H1 (cell line): Measurements from ENCODE around the gene CAPZB. TPM values are rescaled to one million over a fixed set of nuclear protein-coding genes. Genes with fewer than 3 reads are reported as not detected.

ENCODE experiments used
- CTCF ChIA-PET: fragments of 300-600 bp; sonication (Branson Sonifier 250); formaldehyde crosslinking; loops from one replicate; lab custom pipeline; 2021; ENCODE audit not compliant: partially characterized antibody; lab: Charles Lee
- POLR2A ChIA-PET: fragments of 300-600 bp; sonication (Branson Sonifier 250); formaldehyde crosslinking; loops from one replicate; lab custom pipeline; 2021; ENCODE audit warnings: inconsistent platforms; ENCODE audit not compliant: partially characterized antibody; lab: Charles Lee
- DNase-seq, 2 experiments: peaks; one replicate each; pipeline versions ENCODE4 v3.0.0 to v3.0.0-alpha.2; 2010 to 2022; ENCODE audit warnings: low spot score in 2 of 2, low read depth in 1 of 2, mixed read lengths in 1 of 2
- FAIRE-seq: peaks from 2 replicates; lab custom pipeline; 2011; peaks lifted over from hg19 to GRCh38; lab: Jason Lieb, UNC
- H2AFZ ChIP-seq: 2 replicates; pipeline ENCODE4 v1.8.1; 2012; ENCODE audit warnings: low read length, inconsistent platforms
- H2AK5ac ChIP-seq: 2 replicates; pipeline ENCODE4 v1.6.1; 2013; ENCODE audit warnings: low read depth, low read length
- H2BK120ac ChIP-seq: replicated peaks from 2 replicates; pipeline ENCODE3; 2013; ENCODE audit warnings: low read depth, low read length, inconsistent platforms
- H2BK12ac ChIP-seq: 2 replicates; pipeline ENCODE4 v1.6.1; 2013; ENCODE audit warnings: low read depth, low read length
- H2BK15ac ChIP-seq: 2 replicates; pipeline ENCODE4 v1.6.1; 2013; ENCODE audit warnings: low read length
- H2BK20ac ChIP-seq: 2 replicates; pipeline ENCODE4 v1.6.1; 2013; ENCODE audit warnings: low read length
- H2BK5ac ChIP-seq: 2 replicates; pipeline ENCODE4 v1.6.1; 2013; ENCODE audit warnings: low read depth, low read length
- H3K14ac ChIP-seq: 2 replicates; pipeline ENCODE4 v1.6.1; 2013; ENCODE audit warnings: inconsistent platforms; ENCODE audit not compliant: insufficient read length
- H3K18ac ChIP-seq: 2 replicates; pipeline ENCODE4 v1.6.1; 2013; ENCODE audit warnings: low read length; ENCODE audit errors: extremely low read depth
- H3K23ac ChIP-seq: 2 replicates; pipeline ENCODE4 v1.6.1; 2013; ENCODE audit warnings: inconsistent platforms; ENCODE audit not compliant: insufficient read length
- H3K23me2 ChIP-seq: 2 replicates; pipeline ENCODE4 v1.6.1; 2013; ENCODE audit warnings: low read depth, low read length
- H3K27ac ChIP-seq: 2 replicates; pipeline ENCODE4 v1.6.1; 2011; ENCODE audit warnings: low read depth, low read length, inconsistent platforms
- H3K27me3 ChIP-seq, 4 experiments: replicated peaks in 1 of 4; 1 replicate in 1 of 4; 2 replicates in 3 of 4; pipeline versions ENCODE4 v1.6.1 to v1.8.1; 2011 to 2013; ENCODE audit warnings: low read length in 3 of 4, mild to moderate bottlenecking in 3 of 4, inconsistent platforms in 2 of 4, mixed read lengths in 2 of 4, moderate library complexity in 1 of 4; ENCODE audit not compliant: control insufficient read depth in 3 of 4, insufficient read depth in 3 of 4; ENCODE audit errors: extremely low read depth in 1 of 4
- H3K36me3 ChIP-seq, 4 experiments: 2 replicates each; pipeline versions ENCODE4 v1.6.1 to v1.8.1; 2011 to 2013; ENCODE audit warnings: mild to moderate bottlenecking in 4 of 4, low read length in 3 of 4, moderate library complexity in 2 of 4, control low read depth in 1 of 4, inconsistent platforms in 1 of 4; ENCODE audit not compliant: insufficient read depth in 4 of 4, control insufficient read depth in 2 of 4
- H3K4ac ChIP-seq: replicated peaks from 2 replicates; pipeline ENCODE3; 2013; ENCODE audit warnings: low read length, low read depth, mixed read lengths, inconsistent platforms; ENCODE audit not compliant: insufficient read length
- H3K4me1 ChIP-seq, 4 experiments: replicated peaks in 1 of 4; 1 replicate in 1 of 4; 2 replicates in 3 of 4; pipeline versions ENCODE4 v1.6.1 to v1.8.1; 2011 to 2013; ENCODE audit warnings: low read length in 3 of 4, inconsistent platforms in 2 of 4, mixed read lengths in 1 of 4; ENCODE audit not compliant: insufficient read depth in 4 of 4, control insufficient read depth in 3 of 4
- H3K4me2 ChIP-seq, 2 experiments: 2 replicates each; pipeline versions ENCODE4 v1.6.1 to v1.8.1; 2011 to 2013; ENCODE audit warnings: low read depth in 2 of 2, low read length in 2 of 2, control low read depth in 1 of 2, inconsistent platforms in 1 of 2, mild to moderate bottlenecking in 1 of 2; ENCODE audit not compliant: insufficient read depth in 1 of 2
- H3K4me3 ChIP-seq, 4 experiments: fragments of 200-600, 300-600 bp in 1 of 4; sonication (generic), shearing (Covaris generic), sonication (Bioruptor Twin) in 1 of 4; 2 replicates each; pipeline versions ENCODE4 v1.5.1 to v1.8.1; 2011 to 2016; ENCODE audit warnings: low read length in 4 of 4, low read depth in 3 of 4, control low read depth in 2 of 4, inconsistent platforms in 2 of 4, mild to moderate bottlenecking in 2 of 4, mixed read lengths in 1 of 4, moderate library complexity in 1 of 4; ENCODE audit not compliant: insufficient read depth in 2 of 4; ENCODE audit errors: extremely low read depth in 1 of 4
- H3K56ac ChIP-seq: replicated peaks from 2 replicates; pipeline ENCODE3; 2013; ENCODE audit warnings: low read depth, mild to moderate bottlenecking, mixed read lengths, low read length, inconsistent platforms; ENCODE audit not compliant: insufficient read length
- H3K79me1 ChIP-seq: 2 replicates; pipeline ENCODE4 v1.6.1; 2013; ENCODE audit warnings: low read depth, low read length, control low read depth
- H3K79me2 ChIP-seq, 2 experiments: 2 replicates each; pipeline versions ENCODE4 v1.6.1 to v1.8.1; 2012 to 2013; ENCODE audit warnings: low read length in 2 of 2, mild to moderate bottlenecking in 2 of 2, inconsistent platforms in 1 of 2; ENCODE audit not compliant: insufficient read depth in 2 of 2, control insufficient read depth in 1 of 2
- H3K9ac ChIP-seq, 4 experiments: replicated peaks in 1 of 4; 1 replicate in 1 of 4; 2 replicates in 3 of 4; pipeline versions ENCODE4 v1.6.1 to v1.8.1; 2011 to 2013; ENCODE audit warnings: low read depth in 3 of 4, low read length in 3 of 4, control low read depth in 2 of 4, mild to moderate bottlenecking in 2 of 4, moderate library complexity in 2 of 4, inconsistent platforms in 1 of 4; ENCODE audit errors: extremely low read depth in 1 of 4
- H3K9me3 ChIP-seq, 2 experiments: 2 replicates each; pipeline versions ENCODE4 v1.6.1 to v1.8.1; 2012 to 2013; ENCODE audit warnings: mild to moderate bottlenecking in 2 of 2, moderate library complexity in 2 of 2, control low read depth in 1 of 2, inconsistent platforms in 1 of 2, low read depth in 1 of 2, low read length in 1 of 2, mixed read lengths in 1 of 2; ENCODE audit not compliant: insufficient read depth in 2 of 2
- H4K20me1 ChIP-seq, 2 experiments: replicated peaks in 1 of 2; 2 replicates each; pipeline versions ENCODE3 to v1.8.1; 2011 to 2013; ENCODE audit warnings: inconsistent platforms in 2 of 2, low read length in 2 of 2, mild to moderate bottlenecking in 1 of 2; ENCODE audit not compliant: insufficient read depth in 2 of 2, control insufficient read depth in 1 of 2
- H4K5ac ChIP-seq: 2 replicates; pipeline ENCODE4 v1.6.1; 2013; ENCODE audit warnings: low read length, low read depth, mixed read lengths, inconsistent platforms; ENCODE audit not compliant: insufficient read length
- H4K8ac ChIP-seq: 2 replicates; pipeline ENCODE4 v1.8.0; 2013; ENCODE audit warnings: mild to moderate bottlenecking, moderate library complexity, low read length, inconsistent platforms; ENCODE audit not compliant: insufficient read depth; ENCODE audit errors: extremely low read depth
- H4K91ac ChIP-seq: replicated peaks from 2 replicates; pipeline ENCODE3; 2013; ENCODE audit warnings: low read length, mixed read lengths, inconsistent platforms; ENCODE audit not compliant: insufficient read length
- CHD2 ChIP-seq: IDR thresholded peaks from 2 replicates; pipeline ENCODE4 v1.6.1; 2012; ENCODE audit warnings: low read length, improper control_type of control experiment
- CREB1 ChIP-seq: IDR thresholded peaks from 2 replicates; pipeline ENCODE4 v1.6.1; 2012; ENCODE audit warnings: inconsistent platforms
- HDAC2 ChIP-seq, 2 experiments: fragments of 300-600 bp in 1 of 2; sonication (generic) in 1 of 2; IDR thresholded peaks; 2 replicates each; pipeline ENCODE4 v1.6.1; 2011 to 2012; ENCODE audit warnings: low read depth in 2 of 2, low read length in 2 of 2, mild to moderate bottlenecking in 2 of 2, moderate library complexity in 2 of 2, borderline replicate concordance in 1 of 2, inconsistent platforms in 1 of 2
- KDM4A ChIP-seq: IDR thresholded peaks from one replicate; pipeline ENCODE4 v1.7.1; 2012; ENCODE audit warnings: low read depth, mild to moderate bottlenecking, moderate library complexity, low read length, inconsistent platforms; ENCODE audit not compliant: severe bottlenecking
- RBBP5 ChIP-seq: IDR thresholded peaks from 2 replicates; pipeline ENCODE4 v1.7.1; 2012; ENCODE audit warnings: low read depth, mild to moderate bottlenecking, inconsistent platforms, low read length, moderate library complexity, borderline replicate concordance
- RXRA ChIP-seq: IDR thresholded peaks from 2 replicates; pipeline ENCODE4 v1.6.1; 2011; ENCODE audit warnings: low read depth, mild to moderate bottlenecking, low read length, moderate library complexity; ENCODE audit not compliant: insufficient read depth
- SAP30 ChIP-seq: fragments of 300-600 bp; sonication (generic); IDR thresholded peaks from 2 replicates; pipeline ENCODE4 v1.7.1; 2012; ENCODE audit warnings: low read length, moderate library complexity, mild to moderate bottlenecking, inconsistent platforms; ENCODE audit not compliant: insufficient read depth, insufficient replicate concordance
- SP1 ChIP-seq: IDR thresholded peaks from 2 replicates; pipeline ENCODE4 v1.6.1; 2011; ENCODE audit warnings: low read depth, low read length
- TBP ChIP-seq: IDR thresholded peaks from 2 replicates; pipeline ENCODE4 v1.6.1; 2011; ENCODE audit warnings: low read depth, low read length, improper control_type of control experiment
- YY1 ChIP-seq: IDR thresholded peaks from 2 replicates; pipeline ENCODE4 v1.6.1; 2011; ENCODE audit warnings: low read depth, mild to moderate bottlenecking, low read length
- WGBS, 2 experiments: shearing (Covaris generic) in 1 of 2; methylation state at CpG; one replicate each; pipeline versions ENCODE4 v1.1.6 to v1.1.7; 2013 to 2015; ENCODE audit warnings: low lambda C conversion rate in 2 of 2, mixed read lengths in 2 of 2, inconsistent platforms in 1 of 2, low coverage in 1 of 2, missing lambda C conversion rate in 1 of 2; ENCODE audit not compliant: insufficient replicate concordance in 2 of 2, insufficient coverage in 1 of 2, insufficient read length in 1 of 2; ENCODE audit errors: extremely low coverage in 1 of 2, missing lambda C conversion rate in 1 of 2; 5-methylcytosine and 5-hydroxymethylcytosine counted together
- polyA plus RNA-seq, 7 experiments: library from polyadenylated mRNA; depleted of rRNA in 3 of 7; stranded (reverse) in 5 of 7; unstranded in 2 of 7; fragments of >200 nt in 5 of 7; fragments of 200-250 nt in 2 of 7; gene quantifications; 1 replicate in 5 of 7; 2 replicates in 1 of 7; 4 replicates in 1 of 7; pipeline versions ENCODE4 v1.2.1 to v1.2.3, GENCODE V29; 2011 to 2013; ENCODE audit warnings: missing spikeins in 2 of 7, mixed read lengths in 2 of 7
- total RNA-seq: library from RNA; stranded (reverse); fragmentation: NEBNext Ultra II Directional; extraction: Animal tissue kit (Norgen Biotek cat#: 25700); gene quantifications from 2 replicates; pipeline ENCODE4 v1.2.1, GENCODE V29; 2021

CAPZB gene
- total and polyA plus RNA-seq, 2 of the 8 experiments (the other 6 are each of a cell fraction or from before 2014, with no cell fraction given), result 162 to 371 TPM

GRCh38 chr1:19376428-19377372, 108.6 kb downstream of the CAPZB start:
- Histone ChIP-seq H3K23me2 (no peaks in the 10 kb centered on the region), H3K56ac (no peak overlapping the region), H3K23ac (no peak overlapping the region), H3K4me2 (no peak overlapping the region), H3K27me3 (no peaks in the 10 kb centered on the region), H2BK120ac (no peak overlapping the region), H2BK12ac (no peak overlapping the region), H3K36me3 (peaks cover 5 to 38% (median 17%) of the 10 kb centered on the region in 4 experiments; a peak in 6 of 8 replicates), H2BK15ac (no peak overlapping the region), H4K20me1 (peaks cover 13 to 15% of the 10 kb centered on the region in 2 experiments), H2AFZ (no peak overlapping the region)
- POLR2A ChIA-PET, result interaction anchor here (0.9 to 1.1 kb wide), 2 partner anchors 26 to 103 kb away, joined by 3 read pairs; no protein-coding TSS in a partner anchor
- DNase-seq, result no peak
- no peak for TF ChIP-seq SP1
- no peak for TF ChIP-seq RBBP5
- TF ChIP-seq CHD2, result no peak
- TF ChIP-seq YY1, result no peak
- TF ChIP-seq KDM4A, result no peak
- TF ChIP-seq SAP30, result no peak
- TF ChIP-seq CREB1, result no peak
- TF ChIP-seq RXRA, result no peak
- TF ChIP-seq TBP, result no peak
- TF ChIP-seq HDAC2 (IDR thresholded peaks at IDR 0.05; ENCODE audit: borderline replicate concordance in 1 of 2, low read depth in 2 of 2, low read length in 2 of 2), result no peak
- TF ChIP-seq, all 59 proteins: peak for 0
- Histone ChIP-seq H4K8ac (no peak overlapping the region), H3K4me3 (no peak overlapping the region), H3K14ac (no peak overlapping the region), H3K4ac (no peak overlapping the region), H3K9ac (no peak overlapping the region; a peak in 1 of 7 replicates), H3K79me2 (no peaks in the 10 kb centered on the region), H2BK5ac (no peak overlapping the region), H3K18ac (no peak overlapping the region), H4K91ac (no peak overlapping the region), H3K27ac (no peak overlapping the region), H3K4me1 (no peaks in the 10 kb centered on the region), H2BK20ac (no peak overlapping the region), H2AK5ac (no peak overlapping the region), H3K79me1 (peaks cover 5% of the 10 kb centered on the region), H3K9me3 (no peaks in the 10 kb centered on the region), H4K5ac (no peak overlapping the region)
- WGBS, 2 experiments, result 86% methylated on average over 7 of the region's 7 CpGs; no CpG with 5 or more reads in 1 of the 2 experiments
- FAIRE-seq, result no peak
- CTCF ChIA-PET, result interaction anchor here (0.8 to 9.2 kb wide), 12 partner anchors 9 to 285 kb away, joined by 3 to 70 read pairs (median 10); no protein-coding TSS in a partner anchor
